Measurements from ENCODE around the gene RGS2.

RGS2 gene

DNA sequence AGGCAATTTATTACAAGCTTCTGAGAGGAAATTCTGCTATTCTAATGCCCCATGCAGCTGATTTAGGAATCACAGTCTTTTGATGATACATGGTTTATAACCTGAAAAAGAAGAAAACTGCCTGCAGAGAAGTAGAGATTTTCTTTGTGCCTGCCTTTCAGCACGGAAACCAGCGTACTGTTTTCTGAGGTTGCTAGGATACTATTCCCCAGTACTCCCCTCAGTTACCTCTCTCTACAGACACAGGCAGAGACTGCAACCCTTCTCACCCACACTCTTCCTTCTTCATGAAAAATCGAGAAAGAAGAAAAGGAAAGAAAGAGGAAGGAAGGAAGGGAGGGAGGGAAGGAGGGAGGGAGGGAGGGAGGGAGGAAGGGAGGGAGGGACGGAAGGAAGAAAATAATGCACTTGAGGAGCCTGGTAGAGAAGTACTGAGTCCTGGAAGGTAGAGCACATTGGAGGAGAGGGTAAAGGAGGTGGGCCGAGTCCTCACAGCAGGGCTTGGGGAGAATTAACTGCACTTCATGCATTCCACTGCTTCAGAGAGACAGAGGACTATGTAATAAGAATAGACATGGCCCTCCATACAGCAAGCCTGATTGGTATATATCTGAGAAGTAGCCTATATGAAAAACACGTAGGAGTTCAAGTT is 21.9 kb downstream of the RGS2 start:
- DNase-seq (ENCODE audit: low read depth in 3 of 3), result no peak

DNA sequence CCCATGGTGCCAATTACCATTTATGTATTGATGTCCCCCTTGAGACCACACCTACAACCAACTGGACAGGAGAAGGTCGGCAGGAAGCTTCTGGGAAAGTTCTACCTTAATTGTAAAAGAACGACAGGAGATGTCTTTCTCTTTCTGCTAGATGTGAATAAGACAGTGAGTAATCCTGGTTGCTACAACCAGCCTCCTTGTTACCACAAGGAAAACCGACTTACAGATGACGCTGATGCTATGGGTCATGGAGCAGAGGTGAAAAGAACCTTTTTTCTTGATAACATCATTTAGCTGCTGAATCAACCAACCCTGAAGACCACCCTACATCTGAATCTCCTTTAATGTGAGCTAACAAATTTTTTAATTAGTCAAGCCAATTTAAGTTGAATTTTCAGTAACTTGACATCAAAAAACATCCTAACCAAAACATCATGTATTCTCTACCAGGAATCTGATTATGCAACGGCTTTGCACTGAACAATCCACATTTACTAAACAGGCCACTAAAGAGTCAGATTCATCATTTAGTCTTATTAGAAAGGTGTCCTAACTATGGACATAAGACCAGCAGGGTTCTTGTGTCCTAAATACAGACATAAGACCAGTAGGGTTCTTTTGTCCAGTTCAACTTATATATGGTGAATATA is 23.0 kb downstream of the RGS2 start:
- no peak for DNase-seq (ENCODE audit: low read depth in 3 of 3)

DNA sequence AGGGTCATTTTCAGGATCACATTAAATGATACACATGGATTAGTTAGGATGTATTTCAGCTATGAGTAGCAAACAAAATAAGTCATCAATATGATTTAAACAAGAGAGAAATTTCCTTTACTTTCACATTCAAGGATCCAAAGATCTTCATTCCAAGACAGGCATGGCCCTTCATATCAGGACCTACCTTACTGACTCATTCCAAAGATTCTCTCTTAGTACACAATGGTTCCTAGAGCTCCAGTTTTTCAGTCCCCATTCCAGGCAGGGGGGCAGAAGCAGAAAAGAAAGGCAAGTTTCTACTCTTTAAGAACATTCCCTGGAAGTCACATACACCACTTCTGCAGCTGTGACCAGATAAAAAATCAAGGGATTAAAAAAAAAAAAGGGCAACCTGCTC is 23.7 kb downstream of the RGS2 start:
- DNase-seq (ENCODE audit: low read depth in 3 of 3), result no peak

DNA sequence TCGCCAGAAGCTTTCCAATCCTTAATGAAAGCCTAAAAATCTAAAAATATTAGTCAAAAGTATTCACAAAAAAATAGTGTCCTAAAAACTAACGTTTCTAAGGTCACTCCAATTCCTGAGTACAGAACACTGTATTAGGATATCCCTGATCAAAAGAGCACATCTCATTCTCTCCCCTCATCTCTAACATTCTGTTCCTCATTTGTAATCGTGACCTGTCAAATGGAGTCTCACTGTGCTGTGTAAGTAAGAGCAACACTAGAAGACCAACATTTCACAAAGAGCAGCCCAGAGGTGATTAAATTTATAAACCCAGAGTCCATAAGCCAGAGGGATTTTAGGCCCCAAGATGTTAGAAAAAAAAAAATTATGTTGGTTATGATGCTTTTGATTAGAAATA is 26.3 kb downstream of the RGS2 start:
- no peak for DNase-seq (ENCODE audit: low read depth in 3 of 3)

DNA sequence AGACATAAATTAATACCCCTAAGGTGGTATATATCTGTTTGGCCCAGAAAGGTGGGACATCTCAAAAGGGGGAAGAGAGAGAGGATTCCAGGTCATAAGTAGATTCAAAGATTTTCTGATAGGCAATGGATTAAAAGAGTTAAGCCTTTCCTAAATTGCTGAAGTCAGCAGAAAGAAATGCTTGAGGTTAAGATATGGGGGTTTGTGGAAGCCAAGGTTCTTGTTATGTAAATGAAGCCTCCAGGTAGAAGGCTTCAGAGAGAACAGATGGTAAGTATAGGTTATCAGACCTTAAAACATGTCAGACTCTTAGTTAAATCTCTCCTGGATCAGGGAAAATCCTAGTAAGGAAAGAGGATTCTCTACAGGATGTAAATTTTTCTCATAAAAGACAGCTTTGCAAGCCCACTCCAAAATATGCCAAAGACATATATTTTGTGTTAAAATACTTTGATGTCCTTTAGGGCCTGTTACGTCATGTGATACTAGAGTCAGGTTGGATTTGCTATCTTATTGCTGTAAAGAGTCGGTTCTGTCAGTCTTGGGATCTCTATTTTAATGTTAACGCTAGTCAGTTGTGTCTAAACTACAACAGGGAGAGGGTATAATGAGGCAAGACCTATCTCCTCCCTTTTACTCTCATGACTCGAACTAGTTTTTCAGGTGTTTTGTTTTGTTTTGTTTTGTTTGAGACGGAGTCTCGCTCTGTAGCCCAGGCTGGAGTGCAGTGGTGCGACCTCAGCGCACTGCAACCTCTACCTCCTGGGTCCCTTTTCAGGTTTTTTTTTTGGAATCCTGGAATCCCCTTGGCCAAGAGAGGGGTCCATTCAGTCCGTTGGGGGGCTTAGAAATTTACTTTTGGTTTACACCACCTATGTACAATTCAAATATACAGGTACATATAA is 30.6 kb downstream of the RGS2 start:
- no peak for DNase-seq (ENCODE audit: low read depth in 3 of 3)

GRCh38 chr1:192844360-192844759 is 35.5 kb downstream of the RGS2 start:
- no peak for DNase-seq (ENCODE audit: low read depth in 3 of 3)

GRCh38 chr1:192846950-192847349 is 38.1 kb downstream of the RGS2 start:
- DNase-seq (ENCODE audit: low read depth in 3 of 3), result no peak

- no peak for DNase-seq (ENCODE audit: low read depth in 3 of 3)
These were observed 40.2 kb downstream of the RGS2 start for GRCh38 chr1:192849011-192849410.

DNA sequence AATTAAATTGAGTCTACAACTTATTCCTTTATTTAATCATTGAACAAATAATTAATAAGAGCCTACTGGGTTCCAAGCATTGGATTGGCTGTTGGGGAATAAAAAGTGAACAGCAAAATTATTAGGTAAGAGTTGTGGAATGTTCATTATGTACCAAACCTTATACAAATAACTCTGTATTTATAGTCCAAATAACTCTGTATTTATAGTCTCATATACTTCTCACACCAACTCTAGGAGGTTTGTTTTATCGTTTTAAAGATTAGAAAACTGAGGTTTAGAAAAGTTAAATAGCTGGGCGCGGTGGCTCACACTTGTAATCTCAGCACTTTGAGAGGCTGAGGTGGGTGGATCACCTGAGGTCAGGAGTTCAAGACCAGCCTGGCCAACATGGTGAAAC is 40.6 kb downstream of the RGS2 start:
- DNase-seq (ENCODE audit: low read depth in 3 of 3), result no peak

- no peak for DNase-seq (ENCODE audit: low read depth in 3 of 3)
These were observed 43.4 kb downstream of the RGS2 start for GRCh38 chr1:192852001-192852947.

DNA sequence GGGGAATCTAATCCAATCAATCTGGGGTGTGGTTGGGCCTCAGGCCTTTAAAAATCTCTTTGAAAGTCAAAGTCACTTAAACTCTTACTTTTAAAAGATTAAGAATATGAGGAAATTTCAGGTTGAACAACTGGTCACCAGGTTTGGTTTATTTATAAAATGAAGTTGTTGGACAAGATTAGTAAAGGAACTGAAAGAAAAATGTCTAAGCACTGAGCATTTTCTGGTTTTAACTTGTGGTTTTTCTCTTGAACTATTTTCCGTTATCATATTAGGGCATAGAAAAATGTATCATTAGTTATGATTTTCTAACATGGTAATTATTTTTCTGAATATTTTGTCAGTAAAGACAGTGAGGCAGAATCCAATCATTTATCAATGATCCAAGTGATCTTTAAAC is 49.6 kb downstream of the RGS2 start:
- no peak for DNase-seq (ENCODE audit: low read depth in 3 of 3)

- no peak for DNase-seq (ENCODE audit: low read depth in 3 of 3)
These were observed 51.0 kb downstream of the RGS2 start for GRCh38 chr1:192859808-192860207.

- no peak for DNase-seq (ENCODE audit: low read depth in 3 of 3)
These were observed 51.8 kb downstream of the RGS2 start for GRCh38 chr1:192860478-192861185.

- DNase-seq (ENCODE audit: low read depth in 3 of 3), result no peak
These were observed 53.0 kb downstream of the RGS2 start for GRCh38 chr1:192861860-192862259.

All from stimulated activated CD4-positive, alpha-beta T cell treated with anti-CD3 and anti-CD28 coated beads, TNF-alpha, amount 100 ng/mL, for 48 hours (primary cell).